Thoracic aorta (tissue), 2 donors: ENCODE data around the gene C1orf232. TPM values are rescaled to one million over a fixed set of nuclear protein-coding genes. Genes with fewer than 3 reads are reported as not detected.

Experiments
- ATAC-seq: fragments of 150-250 bp; one replicate; pipeline ENCODE4 v1.8.0; 2017; ENCODE audit warnings: low read depth; ENCODE audit not compliant: insufficient number of reproducible peaks, low FRiP score
- DNase-seq: peaks from one replicate; pipeline ENCODE4 v3.0.0-alpha.2; 2020; ENCODE audit warnings: low spot score
- H3K27ac ChIP-seq, 2 donors: fragments of 200-600 bp; sonication (generic); 1 replicate in 1 of 2; 2 replicates in 1 of 2; pipeline ENCODE4 v1.5.1; 2016; ENCODE audit warnings: mild to moderate bottlenecking in 2 of 2, moderate library complexity in 2 of 2
- H3K27me3 ChIP-seq: fragments of 200-600 bp; sonication (generic); replicated peaks from 2 replicates; pipeline ENCODE4 v1.6.0; 2016; ENCODE audit warnings: mild to moderate bottlenecking; ENCODE audit not compliant: insufficient read depth
- H3K36me3 ChIP-seq: fragments of 200-600 bp; sonication (generic); one replicate; pipeline ENCODE4 v1.5.1; 2016
- H3K4me1 ChIP-seq, 2 donors: fragments of 200-600 bp; sonication (generic); 1 replicate in 1 of 2; 2 replicates in 1 of 2; pipeline versions ENCODE4 v1.5.1 to v1.6.0; 2016; ENCODE audit warnings: low read depth in 2 of 2, mild to moderate bottlenecking in 1 of 2; ENCODE audit not compliant: control insufficient read depth in 1 of 2
- H3K4me3 ChIP-seq: fragments of 200-600 bp; sonication (generic); 2 replicates; pipeline ENCODE4 v1.5.1; 2016; ENCODE audit warnings: mild to moderate bottlenecking
- H3K9me3 ChIP-seq: fragments of 200-600 bp; sonication (generic); 2 replicates; pipeline ENCODE4 v1.5.1; 2016
- total RNA-seq, 2 donors: library from RNA; depleted of rRNA; stranded (reverse); fragments of >200 nt; gene quantifications; one replicate each; pipeline versions ENCODE4 v1.1.0 to v1.2.3, GENCODE V29; 2016
- TF ChIP-seq, protein P1 (sequence below): fragments of 200-600 bp; sonication (generic); IDR thresholded peaks from one replicate; pipeline ENCODE4 v1.5.1; 2019; ENCODE audit warnings: antibody characterized with exemption

C1orf232 gene
- total RNA-seq, 2 donors from 2014 or later: not detected

DNA sequence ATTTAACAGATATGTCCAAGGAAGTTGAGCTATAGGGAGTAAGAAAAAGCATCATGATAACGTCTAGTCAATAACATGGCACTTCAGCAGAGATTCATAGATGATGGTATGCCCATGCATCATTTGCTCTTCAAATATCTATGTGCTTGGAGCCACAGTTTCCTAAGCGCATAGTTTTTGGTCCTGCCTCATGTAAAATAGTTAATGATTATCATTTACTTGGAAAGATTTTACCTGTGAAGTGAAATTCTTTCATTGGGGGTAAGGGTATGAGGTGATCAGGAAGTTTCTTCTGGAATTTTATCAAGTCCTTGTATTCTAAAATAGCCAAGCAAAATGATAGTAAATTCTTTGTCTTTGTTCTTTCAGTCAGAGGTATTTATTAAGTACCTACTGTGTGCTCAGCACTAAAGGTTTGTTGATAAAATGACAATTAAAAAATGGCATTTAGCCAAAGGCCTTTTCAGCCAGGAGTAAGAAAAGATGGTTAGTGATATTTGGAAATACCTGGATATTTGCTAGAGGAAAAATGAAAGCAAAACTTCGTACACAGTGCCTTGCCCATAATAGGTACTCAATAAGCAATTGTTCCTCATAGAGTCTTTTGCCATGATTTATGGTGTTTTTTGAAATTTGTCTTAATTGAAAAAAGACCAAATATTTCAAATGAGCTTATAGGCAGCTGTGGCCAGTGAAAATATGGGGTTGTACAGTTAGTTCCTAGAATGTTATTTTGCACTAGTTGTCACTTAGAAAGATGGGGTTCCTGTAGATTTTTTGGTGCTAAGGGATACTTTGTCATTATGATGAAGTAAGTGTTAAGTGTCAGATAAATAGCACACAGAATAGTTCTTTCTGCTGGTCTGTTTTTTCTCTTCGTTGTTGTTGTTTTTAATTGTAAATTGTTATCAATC is 44.1 kb downstream of the C1orf232 start:
- ATAC-seq (no peak), DNase-seq (no peak)
- H3K9me3 ChIP-seq: no peaks in the 10 kb centered on the region
- peaks cover 4% of the 10 kb centered on the region for H3K36me3 ChIP-seq
- H3K27me3 ChIP-seq: no peaks in the 10 kb centered on the region
- H3K4me1 ChIP-seq: peaks cover 4 to 7% of the 10 kb centered on the region in 2 donors
- H3K27ac ChIP-seq: no peak overlapping the region
- H3K4me3 ChIP-seq: no peak overlapping the region
- TF ChIP-seq, protein P1, sequence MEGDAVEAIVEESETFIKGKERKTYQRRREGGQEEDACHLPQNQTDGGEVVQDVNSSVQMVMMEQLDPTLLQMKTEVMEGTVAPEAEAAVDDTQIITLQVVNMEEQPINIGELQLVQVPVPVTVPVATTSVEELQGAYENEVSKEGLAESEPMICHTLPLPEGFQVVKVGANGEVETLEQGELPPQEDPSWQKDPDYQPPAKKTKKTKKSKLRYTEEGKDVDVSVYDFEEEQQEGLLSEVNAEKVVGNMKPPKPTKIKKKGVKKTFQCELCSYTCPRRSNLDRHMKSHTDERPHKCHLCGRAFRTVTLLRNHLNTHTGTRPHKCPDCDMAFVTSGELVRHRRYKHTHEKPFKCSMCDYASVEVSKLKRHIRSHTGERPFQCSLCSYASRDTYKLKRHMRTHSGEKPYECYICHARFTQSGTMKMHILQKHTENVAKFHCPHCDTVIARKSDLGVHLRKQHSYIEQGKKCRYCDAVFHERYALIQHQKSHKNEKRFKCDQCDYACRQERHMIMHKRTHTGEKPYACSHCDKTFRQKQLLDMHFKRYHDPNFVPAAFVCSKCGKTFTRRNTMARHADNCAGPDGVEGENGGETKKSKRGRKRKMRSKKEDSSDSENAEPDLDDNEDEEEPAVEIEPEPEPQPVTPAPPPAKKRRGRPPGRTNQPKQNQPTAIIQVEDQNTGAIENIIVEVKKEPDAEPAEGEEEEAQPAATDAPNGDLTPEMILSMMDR: no peak

DNA sequence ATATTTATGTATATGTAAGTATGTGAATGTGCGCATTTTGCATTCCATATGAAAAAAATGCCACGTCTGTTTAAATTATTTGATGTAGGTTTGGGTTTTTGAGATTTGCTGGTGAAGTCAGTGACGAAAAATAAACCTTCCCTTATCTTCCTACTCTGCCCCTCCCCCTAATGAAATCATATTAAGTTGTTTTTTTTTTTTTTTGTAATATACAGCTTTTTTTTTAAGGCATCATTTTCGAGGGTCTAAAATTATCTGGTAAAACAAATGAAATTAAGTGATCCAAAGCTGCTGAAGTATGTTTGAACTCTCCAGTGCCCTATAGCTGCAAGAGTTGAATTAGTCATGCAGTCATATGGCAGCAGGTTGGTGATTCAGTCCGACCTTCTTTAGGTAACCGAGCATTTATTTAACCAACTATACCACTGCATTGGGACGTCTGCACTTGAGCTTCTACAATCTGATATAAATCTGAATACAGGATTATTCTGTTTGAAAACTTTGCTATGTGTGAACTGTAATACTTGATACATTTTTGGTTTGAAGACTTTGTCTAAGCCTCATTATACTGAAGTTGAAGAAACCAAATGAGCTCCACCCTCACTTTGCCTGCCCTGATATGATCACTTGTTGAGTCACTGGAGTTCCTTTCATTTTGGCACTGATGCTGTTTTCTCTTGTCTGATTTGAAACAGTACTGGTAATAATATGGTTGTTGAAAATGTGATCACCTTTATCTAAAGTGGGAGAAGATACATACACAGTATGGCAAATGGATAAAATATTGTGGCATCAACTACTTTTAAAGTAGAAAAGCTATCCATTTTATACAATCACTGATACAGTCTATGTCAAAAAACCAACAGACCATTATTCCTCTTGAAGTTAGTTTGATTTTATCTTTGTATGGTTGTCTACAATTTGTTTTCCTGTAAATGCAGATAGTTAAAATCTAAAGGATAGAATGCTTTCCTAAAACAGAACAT is 45.5 kb downstream of the C1orf232 start:
- TF ChIP-seq, protein P1: no peak
- Histone ChIP-seq H3K4me3 (no peak overlapping the region), H3K36me3 (peaks cover 4% of the 10 kb centered on the region), H3K27ac (no peak overlapping the region), H3K27me3 (no peaks in the 10 kb centered on the region), H3K4me1 (peaks cover 4 to 7% of the 10 kb centered on the region in 2 donors), H3K9me3 (no peaks in the 10 kb centered on the region)
- no peak for ATAC-seq
- no peak for DNase-seq

DNA sequence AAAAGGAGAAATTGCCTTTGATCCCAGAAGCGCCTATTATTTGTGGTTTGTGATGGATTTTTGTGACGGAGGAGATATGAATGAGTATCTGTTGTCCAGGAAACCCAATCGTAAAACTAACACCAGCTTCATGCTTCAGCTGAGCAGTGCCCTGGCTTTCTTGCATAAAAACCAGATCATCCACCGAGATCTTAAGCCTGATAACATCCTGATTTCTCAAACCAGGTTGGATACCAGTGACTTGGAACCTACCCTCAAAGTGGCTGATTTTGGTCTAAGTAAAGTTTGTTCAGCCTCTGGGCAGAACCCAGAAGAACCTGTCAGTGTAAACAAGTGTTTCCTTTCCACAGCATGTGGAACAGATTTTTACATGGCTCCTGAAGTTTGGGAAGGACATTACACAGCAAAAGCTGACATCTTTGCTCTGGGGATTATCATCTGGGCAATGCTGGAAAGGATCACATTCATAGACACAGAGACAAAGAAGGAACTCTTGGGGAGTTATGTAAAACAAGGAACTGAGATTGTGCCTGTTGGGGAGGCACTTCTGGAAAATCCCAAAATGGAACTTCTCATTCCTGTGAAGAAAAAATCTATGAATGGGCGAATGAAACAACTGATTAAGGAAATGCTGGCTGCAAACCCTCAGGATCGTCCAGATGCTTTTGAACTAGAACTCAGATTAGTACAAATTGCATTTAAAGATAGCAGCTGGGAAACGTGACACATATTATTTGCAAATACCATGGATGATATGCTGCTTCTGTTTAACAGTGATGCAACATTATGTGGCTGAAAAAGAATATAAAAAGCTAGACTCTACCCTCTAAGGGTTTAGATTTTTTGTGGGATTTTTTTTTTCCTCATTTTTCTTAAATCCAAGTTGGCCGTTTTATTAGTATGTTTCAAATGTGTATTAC is 46.6 kb downstream of the C1orf232 start:
- H3K27me3 ChIP-seq: no peaks in the 10 kb centered on the region
- no peaks in the 10 kb centered on the region for H3K9me3 ChIP-seq
- TF ChIP-seq, protein P1: no peak
- no peak overlapping the region for H3K4me3 ChIP-seq
- no peak overlapping the region for H3K27ac ChIP-seq
- no peak for DNase-seq
- H3K4me1 ChIP-seq: peaks cover 4 to 7% of the 10 kb centered on the region in 2 donors
- peaks cover 7% of the 10 kb centered on the region for H3K36me3 ChIP-seq
- ATAC-seq: no peak

DNA sequence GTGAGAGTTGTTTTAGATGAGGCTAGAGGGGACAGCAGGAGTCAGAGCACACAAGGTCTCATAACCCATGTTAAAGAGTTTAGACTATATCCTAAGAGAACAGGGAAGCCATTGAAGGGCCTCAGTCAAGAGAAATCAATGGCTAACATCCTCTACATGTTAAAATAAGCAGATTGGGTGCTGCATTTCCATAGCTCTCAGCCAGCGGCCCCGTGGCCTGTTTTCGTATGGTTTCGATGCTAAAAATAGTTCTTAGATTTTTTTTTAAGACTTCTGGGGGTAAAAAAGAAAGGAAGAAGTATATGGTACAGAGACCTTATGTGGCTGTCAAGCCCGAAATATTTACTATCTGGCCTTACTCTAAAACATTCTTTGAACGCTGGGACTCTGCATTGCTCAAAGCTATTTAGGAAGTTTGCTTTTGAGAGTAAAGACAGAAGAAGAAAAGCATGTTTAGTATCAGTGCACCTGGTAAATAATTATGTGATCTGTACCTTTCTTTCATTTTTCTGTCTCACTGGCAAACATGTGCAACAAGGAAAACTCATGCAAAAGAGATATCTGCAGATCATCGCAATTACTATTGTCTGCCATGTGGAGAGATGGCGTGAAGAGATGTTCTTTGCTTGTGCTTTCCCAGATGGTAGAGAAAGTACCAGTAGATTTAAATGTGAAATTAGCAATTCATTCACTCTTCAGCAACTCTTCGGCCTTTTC is 48.7 kb downstream of the C1orf232 start:
- Histone ChIP-seq H3K36me3 (peaks cover 15% of the 10 kb centered on the region), H3K4me1 (peaks cover 0 to 7% of the 10 kb centered on the region in 2 donors), H3K4me3 (no peak overlapping the region), H3K9me3 (no peaks in the 10 kb centered on the region), H3K27me3 (no peaks in the 10 kb centered on the region), H3K27ac (no peak overlapping the region)
- ATAC-seq (no peak), DNase-seq (no peak)
- TF ChIP-seq, protein P1: no peak
